ENCODE data around the gene MFF.

MFF gene

GRCh38 chr2:227370791-227371312, 45.8 kb downstream of the MFF start:
- Histone ChIP-seq H3K4me2 (ENCODE audit: low read depth, low read length, poor library complexity, severe bottlenecking) (no peak overlapping the region), H4K20me1 (ENCODE audit: insufficient read depth, low read length, poor library complexity, severe bottlenecking) (no peaks in the 10 kb centered on the region), H3F3A (ENCODE audit: low read depth) (no peaks in the 10 kb centered on the region), H3K27me3 (ENCODE audit: insufficient read depth, low read length, poor library complexity, severe bottlenecking) (no peaks in the 10 kb centered on the region), H3K9ac (ENCODE audit: low read depth, low read length, poor library complexity, severe bottlenecking) (no peak overlapping the region), H3K79me2 (ENCODE audit: insufficient read depth, low read length) (no peaks in the 10 kb centered on the region), H2AFZ (ENCODE audit: low read length) (no peak overlapping the region), H3K9me3 (ENCODE audit: insufficient read depth, low read depth, low read length) (no peaks in the 10 kb centered on the region), H3K36me3 (ENCODE audit: insufficient read depth, low read length) (no peaks in the 10 kb centered on the region), H3K4me1 (ENCODE audit: insufficient read depth, low read length, poor library complexity, severe bottlenecking) (peaks cover 22% of the 10 kb centered on the region), H3K4me3 (ENCODE audit: low read length, poor library complexity, severe bottlenecking) (no peak overlapping the region), H3K9me2 (replicated peaks; ENCODE audit: low read depth, low read length) (no peaks in the 10 kb centered on the region)
- no peak for TF ChIP-seq EZH2phosphoT487 (IDR thresholded peaks at IDR 0.05; ENCODE audit: borderline replicate concordance)

- no peaks in the 10 kb centered on the region for H3F3A ChIP-seq (ENCODE audit: low read depth)
- 0 out of 2 replicates have a peak overlapping the region, but pooled peaks have one; percentile 21 for H2AFZ ChIP-seq (ENCODE audit: low read length)
- H3K36me3 ChIP-seq (ENCODE audit: insufficient read depth, low read length): no peaks in the 10 kb centered on the region
- no peaks in the 10 kb centered on the region for H3K79me2 ChIP-seq (ENCODE audit: insufficient read depth, low read length)
- no peak overlapping the region for H3K4me3 ChIP-seq (ENCODE audit: low read length, poor library complexity, severe bottlenecking)
- H3K27me3 ChIP-seq (ENCODE audit: insufficient read depth, low read length, poor library complexity, severe bottlenecking): no peaks in the 10 kb centered on the region
- no peaks in the 10 kb centered on the region for H3K9me3 ChIP-seq (ENCODE audit: insufficient read depth, low read depth, low read length)
- no peak for TF ChIP-seq EZH2phosphoT487 (IDR thresholded peaks at IDR 0.05; ENCODE audit: borderline replicate concordance)
- TF ChIP-seq, protein P1, sequence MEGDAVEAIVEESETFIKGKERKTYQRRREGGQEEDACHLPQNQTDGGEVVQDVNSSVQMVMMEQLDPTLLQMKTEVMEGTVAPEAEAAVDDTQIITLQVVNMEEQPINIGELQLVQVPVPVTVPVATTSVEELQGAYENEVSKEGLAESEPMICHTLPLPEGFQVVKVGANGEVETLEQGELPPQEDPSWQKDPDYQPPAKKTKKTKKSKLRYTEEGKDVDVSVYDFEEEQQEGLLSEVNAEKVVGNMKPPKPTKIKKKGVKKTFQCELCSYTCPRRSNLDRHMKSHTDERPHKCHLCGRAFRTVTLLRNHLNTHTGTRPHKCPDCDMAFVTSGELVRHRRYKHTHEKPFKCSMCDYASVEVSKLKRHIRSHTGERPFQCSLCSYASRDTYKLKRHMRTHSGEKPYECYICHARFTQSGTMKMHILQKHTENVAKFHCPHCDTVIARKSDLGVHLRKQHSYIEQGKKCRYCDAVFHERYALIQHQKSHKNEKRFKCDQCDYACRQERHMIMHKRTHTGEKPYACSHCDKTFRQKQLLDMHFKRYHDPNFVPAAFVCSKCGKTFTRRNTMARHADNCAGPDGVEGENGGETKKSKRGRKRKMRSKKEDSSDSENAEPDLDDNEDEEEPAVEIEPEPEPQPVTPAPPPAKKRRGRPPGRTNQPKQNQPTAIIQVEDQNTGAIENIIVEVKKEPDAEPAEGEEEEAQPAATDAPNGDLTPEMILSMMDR (conservative IDR thresholded peaks at IDR 0.05; ENCODE audit: low read length): no peak
- H3K9me2 ChIP-seq (replicated peaks; ENCODE audit: low read depth, low read length): no peaks in the 10 kb centered on the region
- H3K4me1 ChIP-seq (ENCODE audit: insufficient read depth, low read length, poor library complexity, severe bottlenecking): peaks cover 37% of the 10 kb centered on the region
- peak overlapping the region; percentile 74 for H3K4me2 ChIP-seq (ENCODE audit: low read depth, low read length, poor library complexity, severe bottlenecking)
- no peaks in the 10 kb centered on the region for H4K20me1 ChIP-seq (ENCODE audit: insufficient read depth, low read length, poor library complexity, severe bottlenecking)
- peak overlapping the region; percentile 50 for H3K9ac ChIP-seq (ENCODE audit: low read depth, low read length, poor library complexity, severe bottlenecking)
Measured at GRCh38 chr2:227373389-227373788, 48.3 kb downstream of the MFF start.

- Histone ChIP-seq H3F3A (ENCODE audit: low read depth) (no peaks in the 10 kb centered on the region), H3K36me3 (ENCODE audit: insufficient read depth, low read length) (no peaks in the 10 kb centered on the region), H3K79me2 (ENCODE audit: insufficient read depth, low read length) (no peaks in the 10 kb centered on the region), H3K9ac (ENCODE audit: low read depth, low read length, poor library complexity, severe bottlenecking) (peak overlapping the region; percentile 50), H3K27me3 (ENCODE audit: insufficient read depth, low read length, poor library complexity, severe bottlenecking) (no peaks in the 10 kb centered on the region), H3K4me3 (ENCODE audit: low read length, poor library complexity, severe bottlenecking) (peak overlapping the region; percentile 59), H4K20me1 (ENCODE audit: insufficient read depth, low read length, poor library complexity, severe bottlenecking) (no peaks in the 10 kb centered on the region), H3K4me2 (ENCODE audit: low read depth, low read length, poor library complexity, severe bottlenecking) (peak overlapping the region; percentile 74), H3K4me1 (ENCODE audit: insufficient read depth, low read length, poor library complexity, severe bottlenecking) (peaks cover 37% of the 10 kb centered on the region), H3K9me2 (replicated peaks; ENCODE audit: low read depth, low read length) (no peaks in the 10 kb centered on the region), H2AFZ (ENCODE audit: low read length) (no peak overlapping the region; the same call in 1 of the 2 replicates), H3K9me3 (ENCODE audit: insufficient read depth, low read depth, low read length) (no peaks in the 10 kb centered on the region)
- TF ChIP-seq EZH2phosphoT487 (IDR thresholded peaks at IDR 0.05; ENCODE audit: borderline replicate concordance): no peak
- TF ChIP-seq, protein P1 (conservative IDR thresholded peaks at IDR 0.05; ENCODE audit: low read length): no peak
Measured at GRCh38 chr2:227374158-227374557, 49.1 kb downstream of the MFF start.
